CD8-positive, alpha-beta memory T cell (primary cell): ENCODE measurements around the gene AUTS2. TPM values are rescaled to one million over a fixed set of nuclear protein-coding genes. Genes with fewer than 3 reads are reported as not detected.

Experiments
- CTCF ChIA-PET: fragments of 350-600 bp; sonication (Branson Sonifier 250); formaldehyde crosslinking; loops from one replicate; lab custom pipeline; 2021; ENCODE audit warnings: antibody characterized with exemption; lab: Charles Lee
- POLR2A ChIA-PET: fragments of 350-600 bp; sonication (Branson Sonifier 250); formaldehyde crosslinking; loops from one replicate; lab custom pipeline; 2021; ENCODE audit warnings: antibody characterized with exemption; lab: Charles Lee
- DNase-seq, 5 donors: peaks; one replicate each; pipeline versions ENCODE4 v3.0.0 to v3.0.0-alpha.2; 2020 to 2022; ENCODE audit warnings: mixed read lengths in 1 of 5
- H3K27ac ChIP-seq: one replicate; pipeline ENCODE4 v1.7.0; 2013; ENCODE audit warnings: low read depth, mild to moderate bottlenecking, low read length, moderate library complexity
- H3K27me3 ChIP-seq: 2 replicates; pipeline ENCODE4 v1.7.0; 2013; ENCODE audit warnings: low read length, mild to moderate bottlenecking; ENCODE audit not compliant: insufficient read depth, poor library complexity, severe bottlenecking
- H3K36me3 ChIP-seq: 2 replicates; pipeline ENCODE4 v1.7.0; 2013; ENCODE audit warnings: mild to moderate bottlenecking, low read length, moderate library complexity; ENCODE audit not compliant: insufficient read depth
- H3K4me1 ChIP-seq: 2 replicates; pipeline ENCODE4 v1.7.0; 2013; ENCODE audit warnings: mild to moderate bottlenecking, low read length, moderate library complexity; ENCODE audit not compliant: insufficient read depth
- H3K4me3 ChIP-seq: 2 replicates; pipeline ENCODE4 v1.7.0; 2013; ENCODE audit warnings: mild to moderate bottlenecking, low read length
- H3K9me3 ChIP-seq: 2 replicates; pipeline ENCODE4 v1.7.0; 2013; ENCODE audit warnings: mild to moderate bottlenecking, low read length
- H3K27ac Mint-ChIP-seq, 8 donors: one replicate each; pipeline ENCODE4 v1.8.0; 2020 to 2021; ENCODE audit warnings: mixed read lengths in 8 of 8, mild to moderate bottlenecking in 6 of 8, inconsistent platforms in 3 of 8, moderate library complexity in 3 of 8
- H3K27me3 Mint-ChIP-seq, 2 donors: one replicate each; pipeline ENCODE4 v1.8.0; 2020 to 2021; ENCODE audit warnings: mixed read lengths in 2 of 2, mild to moderate bottlenecking in 1 of 2, moderate library complexity in 1 of 2
- H3K36me3 Mint-ChIP-seq, 3 donors: one replicate each; pipeline ENCODE4 v1.8.0; 2020 to 2021; ENCODE audit warnings: mixed read lengths in 3 of 3, inconsistent platforms in 1 of 3, mild to moderate bottlenecking in 1 of 3
- H3K4me1 Mint-ChIP-seq, 3 donors: one replicate each; pipeline ENCODE4 v1.8.0; 2020 to 2021; ENCODE audit warnings: mixed read lengths in 3 of 3, inconsistent platforms in 1 of 3, mild to moderate bottlenecking in 1 of 3
- H3K4me3 Mint-ChIP-seq, 7 donors: one replicate each; pipeline ENCODE4 v1.8.0; 2020 to 2021; ENCODE audit warnings: mixed read lengths in 7 of 7, mild to moderate bottlenecking in 6 of 7, moderate library complexity in 4 of 7, inconsistent platforms in 2 of 7
- H3K9me3 Mint-ChIP-seq, 5 donors: one replicate each; pipeline ENCODE4 v1.8.0; 2020 to 2022; ENCODE audit warnings: mixed read lengths in 5 of 5, mild to moderate bottlenecking in 3 of 5, moderate library complexity in 2 of 5, inconsistent platforms in 1 of 5
- polyA plus RNA-seq: library from polyadenylated mRNA; unstranded; fragments of 300-500 nt; fragmentation: Illumina TruSeq; gene quantifications from one replicate; pipeline ENCODE4 v1.2.3, GENCODE V29; 2021
- total RNA-seq, 2 experiments: library from RNA; stranded (reverse); gene quantifications; one replicate each; pipeline ENCODE4 v1.2.3, GENCODE V29; 2021

AUTS2 gene
- total and polyA plus RNA-seq, 3 experiments from 2014 or later = 4.4 to 9.9 (median 5.3) TPM

GRCh38 chr7:70142247-70142932, 544.1 kb downstream of the AUTS2 start:
- Mint-ChIP-seq H3K4me3 (no peak overlapping the region), H3K27me3 (peaks cover 4 to 16% of the 10 kb centered on the region in 2 donors), H3K27ac (no peak overlapping the region), H3K36me3 (no peaks in the 10 kb centered on the region), H3K9me3 (peaks cover 0 to 1% (median 0%) of the 10 kb centered on the region in 5 donors), H3K4me1 (no peaks in the 10 kb centered on the region)
- Histone ChIP-seq H3K4me3 (no peak overlapping the region), H3K4me1 (no peaks in the 10 kb centered on the region), H3K27ac (no peak overlapping the region), H3K36me3 (no peaks in the 10 kb centered on the region), H3K27me3 (no peaks in the 10 kb centered on the region), H3K9me3 (no peaks in the 10 kb centered on the region)
- ChIA-PET CTCF (no interaction called here), POLR2A (no interaction called here)
- DNase-seq = no peak

GRCh38 chr7:70143075-70144044, 545.1 kb downstream of the AUTS2 start:
- H3K9me3 ChIP-seq = no peaks in the 10 kb centered on the region
- ChIA-PET POLR2A (no interaction called here), CTCF (no interaction called here)
- no peak overlapping the region for H3K27ac ChIP-seq
- Mint-ChIP-seq H3K4me1 (no peaks in the 10 kb centered on the region), H3K9me3 (peaks cover 0 to 1% (median 0%) of the 10 kb centered on the region in 5 donors), H3K36me3 (no peaks in the 10 kb centered on the region), H3K27ac (no peak overlapping the region), H3K4me3 (no peak overlapping the region), H3K27me3 (peaks cover 4 to 16% of the 10 kb centered on the region in 2 donors)
- DNase-seq = no peak
- H3K4me3 ChIP-seq = no peak overlapping the region
- no peaks in the 10 kb centered on the region for H3K4me1 ChIP-seq
- no peaks in the 10 kb centered on the region for H3K36me3 ChIP-seq
- H3K27me3 ChIP-seq = no peaks in the 10 kb centered on the region

DNA sequence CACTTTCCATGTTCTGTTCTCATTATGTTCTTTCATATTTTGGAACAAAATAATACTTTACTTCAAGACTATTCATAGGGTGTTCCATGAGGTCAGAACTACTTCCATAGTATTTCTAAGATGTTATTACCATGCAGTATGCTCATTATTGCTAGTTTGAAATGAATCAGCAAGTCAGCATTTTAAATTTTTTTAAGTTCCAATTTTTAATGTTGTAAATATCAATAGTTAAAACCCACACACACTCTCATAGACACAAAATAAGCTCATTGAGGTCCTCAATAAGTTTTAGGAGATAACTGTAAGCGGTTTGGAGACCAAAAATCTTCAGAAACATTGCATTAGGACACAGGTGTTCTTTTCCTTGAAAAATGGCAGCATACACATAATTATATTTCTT, 550.7 kb downstream of the AUTS2 start:
- no peaks in the 10 kb centered on the region for H3K27me3 ChIP-seq
- H3K9me3 ChIP-seq = no peaks in the 10 kb centered on the region
- H3K36me3 ChIP-seq = no peaks in the 10 kb centered on the region
- Mint-ChIP-seq H3K4me3 (no peak overlapping the region), H3K4me1 (no peaks in the 10 kb centered on the region), H3K36me3 (no peaks in the 10 kb centered on the region), H3K9me3 (peaks cover 0 to 9% (median 8%) of the 10 kb centered on the region in 5 donors), H3K27ac (no peak overlapping the region), H3K27me3 (peaks cover 8 to 29% of the 10 kb centered on the region in 2 donors)
- no peak overlapping the region for H3K4me3 ChIP-seq
- CTCF ChIA-PET = no interaction called here
- POLR2A ChIA-PET = no interaction called here
- H3K4me1 ChIP-seq = no peaks in the 10 kb centered on the region
- no peak for DNase-seq
- H3K27ac ChIP-seq = no peak overlapping the region

DNA sequence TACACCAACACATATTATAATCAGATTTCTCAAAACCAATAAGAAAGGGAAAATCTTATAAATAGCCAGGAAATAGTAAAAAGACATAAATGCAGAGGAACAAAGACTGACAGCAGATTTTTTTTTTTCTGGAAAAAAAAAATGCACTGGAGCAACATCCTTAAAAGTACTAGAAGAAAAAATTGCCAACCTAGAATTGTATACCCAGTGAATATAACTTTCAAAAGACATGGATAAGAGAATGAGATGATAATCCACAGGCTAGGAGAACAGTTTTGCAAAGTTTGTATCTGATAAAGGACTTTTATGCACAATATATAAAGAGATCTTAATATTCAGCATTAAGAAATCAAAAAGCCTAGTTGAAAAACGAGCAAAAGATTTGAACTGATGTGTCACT, 554.0 kb downstream of the AUTS2 start:
- no peaks in the 10 kb centered on the region for H3K27me3 ChIP-seq

GRCh38 chr7:70153933-70154332, 555.7 kb downstream of the AUTS2 start:
- no peaks in the 10 kb centered on the region for H3K4me1 Mint-ChIP-seq
- no peaks in the 10 kb centered on the region for H3K27me3 ChIP-seq
- no peak overlapping the region for H3K27ac ChIP-seq
- H3K4me3 ChIP-seq = no peak overlapping the region
- peaks cover 0 to 9% (median 8%) of the 10 kb centered on the region in 5 donors for H3K9me3 Mint-ChIP-seq
- ChIA-PET POLR2A (no interaction called here), CTCF (no interaction called here)
- no peaks in the 10 kb centered on the region for H3K36me3 Mint-ChIP-seq
- no peak for DNase-seq
- peaks cover 9 to 26% of the 10 kb centered on the region in 2 donors for H3K27me3 Mint-ChIP-seq
- H3K27ac Mint-ChIP-seq = no peak overlapping the region
- H3K4me1 ChIP-seq = no peaks in the 10 kb centered on the region
- H3K9me3 ChIP-seq = no peaks in the 10 kb centered on the region
- no peak overlapping the region for H3K4me3 Mint-ChIP-seq
- no peaks in the 10 kb centered on the region for H3K36me3 ChIP-seq

More for the DNA sequence above, 554.0 kb downstream of the AUTS2 start:
- H3K4me3 Mint-ChIP-seq = no peak overlapping the region
- H3K36me3 ChIP-seq = no peaks in the 10 kb centered on the region
- peaks cover 0 to 9% (median 8%) of the 10 kb centered on the region in 5 donors for H3K9me3 Mint-ChIP-seq
- no peaks in the 10 kb centered on the region for H3K9me3 ChIP-seq
- no peak overlapping the region for H3K27ac ChIP-seq
- H3K4me3 ChIP-seq = no peak overlapping the region
- no peaks in the 10 kb centered on the region for H3K4me1 ChIP-seq
- H3K27ac Mint-ChIP-seq = no peak overlapping the region
- H3K36me3 Mint-ChIP-seq = no peaks in the 10 kb centered on the region
- no peak for DNase-seq
- no peaks in the 10 kb centered on the region for H3K4me1 Mint-ChIP-seq
- ChIA-PET CTCF (no interaction called here), POLR2A (no interaction called here)
- H3K27me3 Mint-ChIP-seq = peaks cover 8 to 30% of the 10 kb centered on the region in 2 donors

DNA sequence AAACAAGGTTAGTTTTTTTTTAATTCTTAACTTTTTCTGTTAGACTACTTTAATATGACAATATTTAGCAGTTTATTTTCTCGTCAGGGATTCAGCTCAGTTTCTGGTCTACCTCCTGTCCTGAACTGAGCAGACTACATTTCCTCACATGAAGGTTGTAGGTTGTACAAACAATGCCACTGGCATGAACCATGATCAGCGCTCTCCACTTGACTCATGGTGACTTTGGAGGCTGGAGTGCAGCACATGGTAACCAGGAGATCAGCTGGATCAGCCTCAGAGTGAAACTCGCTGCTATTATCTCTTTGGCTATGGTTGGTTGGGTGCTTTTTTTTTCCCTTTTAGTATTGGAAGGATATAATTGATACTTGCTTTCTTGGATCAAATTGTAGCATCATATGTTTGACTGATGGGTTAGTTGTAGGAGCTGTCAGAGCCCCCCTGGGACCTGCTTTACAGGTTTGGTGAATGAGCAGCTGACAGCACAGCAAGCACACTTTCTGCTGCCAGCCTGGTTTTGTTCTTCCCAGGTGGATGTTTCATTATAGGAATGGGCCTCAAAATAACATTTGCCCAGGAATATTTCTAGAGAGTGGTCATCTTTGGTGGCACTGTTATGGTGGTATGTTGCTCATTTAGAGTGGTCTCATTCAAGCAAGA, 556.4 kb downstream of the AUTS2 start:
- no peaks in the 10 kb centered on the region for H3K36me3 Mint-ChIP-seq
- ChIA-PET POLR2A (no interaction called here), CTCF (no interaction called here)
- Histone ChIP-seq H3K9me3 (no peaks in the 10 kb centered on the region), H3K4me1 (no peaks in the 10 kb centered on the region), H3K27ac (no peak overlapping the region), H3K4me3 (no peak overlapping the region), H3K36me3 (no peaks in the 10 kb centered on the region), H3K27me3 (no peaks in the 10 kb centered on the region)
- H3K4me1 Mint-ChIP-seq = no peaks in the 10 kb centered on the region
- peaks cover 0 to 9% (median 8%) of the 10 kb centered on the region in 5 donors for H3K9me3 Mint-ChIP-seq
- H3K27ac Mint-ChIP-seq = no peak overlapping the region
- DNase-seq = no peak
- peaks cover 4 to 21% of the 10 kb centered on the region in 2 donors for H3K27me3 Mint-ChIP-seq
- H3K4me3 Mint-ChIP-seq = no peak overlapping the region

DNA sequence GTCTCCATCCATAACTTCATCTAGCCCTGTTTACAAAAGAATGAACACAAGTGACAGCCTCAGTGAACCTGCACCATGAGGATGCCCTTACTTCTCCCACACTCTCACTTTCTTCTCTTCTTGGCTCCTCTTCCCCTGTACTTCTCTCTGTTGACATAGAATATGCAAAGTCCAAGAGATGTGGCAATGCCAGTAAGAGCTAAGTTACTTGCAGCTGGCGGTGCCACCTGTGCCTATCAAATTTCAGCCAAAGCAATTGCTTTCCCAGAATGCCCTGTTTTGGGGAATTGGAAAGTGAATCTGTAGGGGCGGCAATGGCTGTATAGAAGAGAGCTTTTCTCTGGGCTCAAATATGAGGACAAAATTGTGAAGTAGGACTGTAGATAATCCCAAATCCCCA, 557.8 kb downstream of the AUTS2 start:
- H3K4me1 ChIP-seq = no peaks in the 10 kb centered on the region
- H3K36me3 ChIP-seq = no peaks in the 10 kb centered on the region
- H3K4me3 ChIP-seq = no peak overlapping the region
- H3K27ac ChIP-seq = no peak overlapping the region
- ChIA-PET POLR2A (no interaction called here), CTCF (no interaction called here)
- no peaks in the 10 kb centered on the region for H3K9me3 ChIP-seq
- no peaks in the 10 kb centered on the region for H3K27me3 ChIP-seq
- no peaks in the 10 kb centered on the region for H3K4me1 Mint-ChIP-seq
- peaks cover 0 to 9% (median 5%) of the 10 kb centered on the region in 5 donors for H3K9me3 Mint-ChIP-seq
- no peaks in the 10 kb centered on the region for H3K36me3 Mint-ChIP-seq
- H3K27me3 Mint-ChIP-seq = peaks cover 4 to 12% of the 10 kb centered on the region in 2 donors
- no peak overlapping the region for H3K27ac Mint-ChIP-seq
- DNase-seq = no peak
- H3K4me3 Mint-ChIP-seq = no peak overlapping the region

GRCh38 chr7:70159121-70159520, 560.8 kb downstream of the AUTS2 start:
- H3K9me3 Mint-ChIP-seq = no peaks in the 10 kb centered on the region
- H3K36me3 Mint-ChIP-seq = no peaks in the 10 kb centered on the region
- peak overlapping the region in 1 of 8 donors; percentile 43 for H3K27ac Mint-ChIP-seq
- no peaks in the 10 kb centered on the region for H3K4me1 ChIP-seq
- ChIA-PET CTCF (no interaction called here), POLR2A (no interaction called here)
- no peak overlapping the region for H3K27ac ChIP-seq
- no peaks in the 10 kb centered on the region for H3K27me3 ChIP-seq
- no peak overlapping the region for H3K4me3 Mint-ChIP-seq
- H3K4me3 ChIP-seq = no peak overlapping the region
- DNase-seq = no peak
- H3K4me1 Mint-ChIP-seq = no peaks in the 10 kb centered on the region
- H3K9me3 ChIP-seq = no peaks in the 10 kb centered on the region
- H3K27me3 Mint-ChIP-seq = peaks cover 6 to 11% of the 10 kb centered on the region in 2 donors
- no peaks in the 10 kb centered on the region for H3K36me3 ChIP-seq
